ENCODE measurements around the gene ACTN4.

GRCh38 chr19:38684078-38684861 is 36.8 kb downstream of the ACTN4 start:
- TF ChIP-seq CTCF (conservative IDR thresholded peaks at IDR 0.05; ENCODE audit: low read depth, low read length) (no peak), USF2 (IDR thresholded peaks at IDR 0.05; ENCODE audit: low read depth, low read length) (no peak), RAD21 (IDR thresholded peaks at IDR 0.05; ENCODE audit: low read length) (no peak; the same call in 1 of the 2 replicates), POLR2A (IDR thresholded peaks at IDR 0.05; ENCODE audit: low read depth, low read length) (0 out of 2 replicates have a peak, but pooled peaks have one; percentile 27)

Measured in IMR-90 (cell line).